ENCODE results near the gene OTOA. TPM values are rescaled to one million over a fixed set of nuclear protein-coding genes. Genes with fewer than 3 reads are reported as not detected.

The OTOA gene
- total RNA-seq = 0.20 TPM in 1 of 2 replicates, not detected in the other

GRCh38 chr16:21663889-21664647 is at the start of gene OTOA:
Gene OTOA (plus strand): TSS chr16:21663968. CDS start chr16:21678515, 14,547 bp downstream.

GRCh38 chr16:21652453-21652852 is 11.3 kb upstream of the OTOA start, which contains the start of gene IGSF6:
Gene IGSF6 (minus strand): TSS chr16:21652608. CDS start chr16:21652598, 10 bp downstream.

Other genes starting within 250 kb of the OTOA start
- gene METTL9, start 64.4 kb upstream of the OTOA start, total RNA-seq = 174 and 195 TPM in 2 replicates
- gene IGSF6, start 11.4 kb upstream of the OTOA start, total RNA-seq = not detected in 2 replicates
- gene NPIPB4, start 193.8 kb downstream of the OTOA start, total RNA-seq = 4.7 and 5.4 TPM in 2 replicates

Data from mammary microvascular endothelial cell (primary cell).